Liver (tissue), 9 donors: ENCODE data around the gene KLLN. TPM values are rescaled to one million over a fixed set of nuclear protein-coding genes. Genes with fewer than 3 reads are reported as not detected.
"Not testable (repeated sequence)": the region's sequence is repeated elsewhere in the genome, so short reads cannot be mapped to it uniquely, and the experiment has no call there.

ENCODE experiments used
- DNase-seq: peaks from one replicate; pipeline ENCODE4 v3.0.0-alpha.2; 2017; ENCODE audit warnings: low spot score
- H3K27ac ChIP-seq, 2 donors: one replicate each; pipeline ENCODE4 v1.7.0; 2013; ENCODE audit warnings: inconsistent platforms in 2 of 2, low read length in 2 of 2, control low read depth in 1 of 2, low read depth in 1 of 2, mild to moderate bottlenecking in 1 of 2
- H3K27me3 ChIP-seq, 4 donors: one replicate each; pipeline versions ENCODE4 v1.6.1 to v1.7.0; 2013; ENCODE audit warnings: low read length in 3 of 4, inconsistent platforms in 1 of 4, mild to moderate bottlenecking in 1 of 4, moderate library complexity in 1 of 4; ENCODE audit not compliant: control insufficient read depth in 4 of 4, insufficient read depth in 4 of 4
- H3K36me3 ChIP-seq, 4 donors: one replicate each; pipeline versions ENCODE4 v1.6.1 to v1.7.0; 2013; ENCODE audit warnings: low read length in 3 of 4, mild to moderate bottlenecking in 3 of 4, low read depth in 1 of 4, moderate library complexity in 1 of 4; ENCODE audit not compliant: control insufficient read depth in 4 of 4, insufficient read depth in 3 of 4
- H3K4me1 ChIP-seq, 4 donors: one replicate each; pipeline versions ENCODE4 v1.6.1 to v1.7.0; 2013; ENCODE audit warnings: low read length in 3 of 4, mild to moderate bottlenecking in 3 of 4, moderate library complexity in 1 of 4; ENCODE audit not compliant: control insufficient read depth in 4 of 4, insufficient read depth in 4 of 4
- H3K4me3 ChIP-seq, 3 donors: one replicate each; pipeline versions ENCODE4 v1.6.1 to v1.7.0; 2013; ENCODE audit warnings: low read length in 3 of 3, control low read depth in 1 of 3, low read depth in 1 of 3, mild to moderate bottlenecking in 1 of 3
- H3K9ac ChIP-seq, 2 donors: one replicate each; pipeline ENCODE4 v1.7.0; 2013; ENCODE audit warnings: low read length in 2 of 2, mild to moderate bottlenecking in 2 of 2, moderate library complexity in 2 of 2, control low read depth in 1 of 2, low read depth in 1 of 2
- H3K9me3 ChIP-seq, 4 donors: one replicate each; pipeline versions ENCODE4 v1.6.1 to v1.7.0; 2013; ENCODE audit warnings: low read length in 3 of 4; ENCODE audit not compliant: control insufficient read depth in 4 of 4
- EGR1 ChIP-seq, 2 donors: IDR thresholded peaks; 2 replicates each; pipeline ENCODE4 v1.6.1; 2016 to 2018; ENCODE audit warnings: antibody characterized with exemption in 2 of 2, low read depth in 2 of 2
- FOXA1 ChIP-seq: IDR thresholded peaks from 2 replicates; pipeline ENCODE4 v1.6.1; 2016; ENCODE audit warnings: antibody characterized with exemption
- FOXA2 ChIP-seq: IDR thresholded peaks from 2 replicates; pipeline ENCODE4 v1.6.1; 2016; ENCODE audit warnings: antibody characterized with exemption
- GABPA ChIP-seq, 2 donors: IDR thresholded peaks in 1 of 2; conservative IDR thresholded peaks in 1 of 2; 2 replicates each; pipeline ENCODE4 v1.6.1; 2016; ENCODE audit warnings: antibody characterized with exemption in 2 of 2, mild to moderate bottlenecking in 1 of 2, moderate library complexity in 1 of 2
- HNF4A ChIP-seq, 2 donors: conservative IDR thresholded peaks; 2 replicates each; pipeline ENCODE4 v1.6.1; 2016; ENCODE audit warnings: antibody characterized with exemption in 2 of 2, mild to moderate bottlenecking in 2 of 2
- HNF4G ChIP-seq: IDR thresholded peaks from 2 replicates; pipeline ENCODE4 v1.6.1; 2016; ENCODE audit warnings: antibody characterized with exemption
- JUND ChIP-seq, 2 donors: IDR thresholded peaks; 2 replicates each; pipeline ENCODE4 v1.6.1; 2016; ENCODE audit warnings: antibody characterized with exemption in 2 of 2
- RAD21 ChIP-seq, 2 donors: IDR thresholded peaks; 2 replicates each; pipeline ENCODE4 v1.6.1; 2016; ENCODE audit warnings: antibody characterized with exemption in 2 of 2, mild to moderate bottlenecking in 2 of 2
- RXRA ChIP-seq, 2 donors: IDR thresholded peaks; 2 replicates each; pipeline ENCODE4 v1.6.1; 2017 to 2018; ENCODE audit warnings: antibody characterized with exemption in 2 of 2, mild to moderate bottlenecking in 1 of 2
- YY1 ChIP-seq: IDR thresholded peaks from 2 replicates; pipeline ENCODE4 v1.6.1; 2016; ENCODE audit warnings: antibody characterized with exemption, mild to moderate bottlenecking
- WGBS: extraction: QIAGEN DNeasy Blood & Tissue Kit; methylation state at CpG from one replicate; pipeline ENCODE4 v1.1.7; 2013; 5-methylcytosine and 5-hydroxymethylcytosine counted together
- polyA plus RNA-seq, 2 donors: library from polyadenylated mRNA; stranded (reverse) in 1 of 2; unstranded in 1 of 2; fragments of 200-250 nt in 1 of 2; fragments of >200 nt in 1 of 2; fragmentation: Nextera tagmentation in 1 of 2; extraction: Ambion mirVana in 1 of 2; gene quantifications; one replicate each; pipeline versions ENCODE4 v1.2.1 to v1.2.3, GENCODE V29; 2013 to 2015
- total RNA-seq, 2 donors: library from RNA; depleted of rRNA; stranded (reverse); fragments of >200 nt; gene quantifications; one replicate each; pipeline ENCODE4 v1.2.3, GENCODE V29; 2014
- TF ChIP-seq, protein P1 (sequence below): IDR thresholded peaks from 2 replicates; pipeline ENCODE4 v1.6.1; 2016; ENCODE audit warnings: antibody characterized with exemption, mild to moderate bottlenecking
- TF ChIP-seq, protein P2 (sequence below): fragments of 150-350 bp; IDR thresholded peaks from 2 replicates; pipeline ENCODE4 v1.5.1; 2017; ENCODE audit warnings: improper control_type of control experiment, low read depth, low read length; ENCODE audit not compliant: missing input control
- TF ChIP-seq, protein P3 (sequence below): IDR thresholded peaks from 2 replicates; pipeline ENCODE4 v1.6.1; 2016; ENCODE audit warnings: antibody characterized with exemption
- TF ChIP-seq, protein P4 (sequence below): IDR thresholded peaks from 2 replicates; pipeline ENCODE4 v1.6.1; 2016; ENCODE audit warnings: antibody characterized with exemption
- TF ChIP-seq, protein P5 (sequence below): IDR thresholded peaks from 2 replicates; pipeline ENCODE4 v1.6.1; 2016; ENCODE audit warnings: antibody characterized with exemption
- donor health status: healthy.
- donor health status: healthy.
- donor health status: healthy.
- donor health status: healthy.
- donor health status: healthy.

The KLLN gene
- total and polyA plus RNA-seq, 4 donors, result 0.17 to 0.42 (median 0.24) TPM

DNA sequence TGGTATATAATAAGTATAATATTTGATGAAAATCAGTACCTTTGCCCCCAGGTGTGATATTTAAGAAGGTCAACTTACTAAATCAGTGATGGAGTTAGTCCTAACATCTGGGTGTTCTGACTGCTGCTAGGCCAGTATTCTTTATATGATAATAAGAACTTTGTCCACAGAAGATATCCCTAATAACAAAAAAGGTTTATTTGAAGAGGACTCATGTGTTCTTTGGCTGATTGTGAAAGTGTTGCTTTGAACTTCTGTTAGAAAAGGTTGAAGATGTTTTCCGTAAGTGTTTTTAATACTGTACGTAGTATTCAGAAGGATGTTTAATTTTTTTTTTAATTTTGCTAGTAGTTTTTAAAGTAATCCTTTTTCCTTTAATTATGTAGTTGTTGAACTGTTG, 10.3 kb upstream of the KLLN start:
- WGBS, result 38% methylated on average over 2 of the region's 2 CpGs
- Histone ChIP-seq H3K4me1 (peaks cover 10 to 39% (median 27%) of the 10 kb centered on the region in 4 donors), H3K27me3 (no peaks in the 10 kb centered on the region), H3K9me3 (no peaks in the 10 kb centered on the region), H3K27ac (no peak overlapping the region), H3K36me3 (no peaks in the 10 kb centered on the region), H3K9ac (no peak overlapping the region), H3K4me3 (no peak overlapping the region)
- TF ChIP-seq YY1, result no peak
- TF ChIP-seq HNF4A (conservative IDR thresholded peaks at IDR 0.05), result peak; percentile 17 to 24
- no peak for TF ChIP-seq EGR1 (IDR thresholded peaks at IDR 0.05; ENCODE audit: low read depth in 2 of 2)
- DNase-seq, result no peak

DNA sequence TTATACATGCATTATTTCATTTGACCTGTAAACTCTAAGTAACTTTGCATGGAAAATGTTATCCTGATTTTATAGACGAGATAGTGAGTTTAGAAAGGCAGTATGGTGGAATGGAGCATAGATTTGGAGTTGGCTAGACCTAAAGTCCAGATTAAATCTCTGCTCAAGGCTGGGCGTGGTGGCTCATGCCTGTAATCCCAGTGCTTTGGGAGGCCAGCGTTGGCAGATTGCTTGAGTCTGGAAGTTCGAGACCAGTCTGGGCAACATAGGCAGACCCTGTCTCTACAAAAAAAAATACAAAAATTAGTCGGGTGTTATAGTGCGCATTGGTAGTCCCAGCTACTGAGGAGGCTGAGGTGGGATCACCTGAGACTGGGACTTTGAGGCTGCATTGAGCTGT, 9.5 kb upstream of the KLLN start:
- 96% methylated on average over 6 of the region's 6 CpGs for WGBS
- no peak overlapping the region for H3K27ac ChIP-seq
- TF ChIP-seq, protein P1, sequence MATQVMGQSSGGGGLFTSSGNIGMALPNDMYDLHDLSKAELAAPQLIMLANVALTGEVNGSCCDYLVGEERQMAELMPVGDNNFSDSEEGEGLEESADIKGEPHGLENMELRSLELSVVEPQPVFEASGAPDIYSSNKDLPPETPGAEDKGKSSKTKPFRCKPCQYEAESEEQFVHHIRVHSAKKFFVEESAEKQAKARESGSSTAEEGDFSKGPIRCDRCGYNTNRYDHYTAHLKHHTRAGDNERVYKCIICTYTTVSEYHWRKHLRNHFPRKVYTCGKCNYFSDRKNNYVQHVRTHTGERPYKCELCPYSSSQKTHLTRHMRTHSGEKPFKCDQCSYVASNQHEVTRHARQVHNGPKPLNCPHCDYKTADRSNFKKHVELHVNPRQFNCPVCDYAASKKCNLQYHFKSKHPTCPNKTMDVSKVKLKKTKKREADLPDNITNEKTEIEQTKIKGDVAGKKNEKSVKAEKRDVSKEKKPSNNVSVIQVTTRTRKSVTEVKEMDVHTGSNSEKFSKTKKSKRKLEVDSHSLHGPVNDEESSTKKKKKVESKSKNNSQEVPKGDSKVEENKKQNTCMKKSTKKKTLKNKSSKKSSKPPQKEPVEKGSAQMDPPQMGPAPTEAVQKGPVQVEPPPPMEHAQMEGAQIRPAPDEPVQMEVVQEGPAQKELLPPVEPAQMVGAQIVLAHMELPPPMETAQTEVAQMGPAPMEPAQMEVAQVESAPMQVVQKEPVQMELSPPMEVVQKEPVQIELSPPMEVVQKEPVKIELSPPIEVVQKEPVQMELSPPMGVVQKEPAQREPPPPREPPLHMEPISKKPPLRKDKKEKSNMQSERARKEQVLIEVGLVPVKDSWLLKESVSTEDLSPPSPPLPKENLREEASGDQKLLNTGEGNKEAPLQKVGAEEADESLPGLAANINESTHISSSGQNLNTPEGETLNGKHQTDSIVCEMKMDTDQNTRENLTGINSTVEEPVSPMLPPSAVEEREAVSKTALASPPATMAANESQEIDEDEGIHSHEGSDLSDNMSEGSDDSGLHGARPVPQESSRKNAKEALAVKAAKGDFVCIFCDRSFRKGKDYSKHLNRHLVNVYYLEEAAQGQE, result no peak
- no peak for DNase-seq
- no peaks in the 10 kb centered on the region for H3K27me3 ChIP-seq
- no peak overlapping the region for H3K4me3 ChIP-seq
- no peaks in the 10 kb centered on the region for H3K36me3 ChIP-seq
- H3K9me3 ChIP-seq, result no peaks in the 10 kb centered on the region
- no peak overlapping the region for H3K9ac ChIP-seq
- H3K4me1 ChIP-seq, result peaks cover 10 to 42% (median 28%) of the 10 kb centered on the region in 4 donors

DNA sequence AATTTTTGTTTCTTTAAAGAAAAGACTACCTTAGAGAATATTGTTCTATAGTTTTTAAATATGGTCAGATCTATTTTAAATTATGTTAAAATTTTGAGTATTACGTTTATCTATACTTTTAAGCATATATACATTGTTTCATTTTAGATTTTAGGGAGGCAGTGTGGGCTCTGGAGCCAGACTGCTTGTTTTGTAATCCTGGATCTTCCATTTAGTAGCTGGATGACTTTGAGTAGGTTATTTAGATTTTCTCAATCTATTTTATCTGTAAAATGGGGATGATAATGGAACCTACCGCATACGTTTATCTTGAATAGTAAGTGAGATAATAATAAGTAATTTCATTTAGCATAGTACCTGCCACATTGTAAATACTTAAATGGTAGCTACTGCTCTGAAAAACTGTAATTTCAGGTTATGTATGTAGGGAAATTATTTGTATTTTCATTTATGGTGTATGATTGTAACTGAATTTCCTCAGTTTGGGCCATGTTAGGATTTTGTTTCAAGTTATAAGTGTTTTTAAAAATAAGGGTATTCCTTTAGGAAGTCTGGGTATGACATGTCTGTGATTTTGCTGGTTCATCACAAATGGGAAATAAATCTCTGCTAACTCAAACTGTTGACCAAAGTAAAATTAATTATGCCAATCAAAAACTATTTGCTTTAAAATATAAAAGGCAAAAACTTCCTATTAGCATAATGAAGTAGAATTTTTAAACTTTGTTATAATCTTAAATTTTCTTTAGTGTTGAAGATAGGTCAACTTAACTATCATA, 6.6 kb upstream of the KLLN start:
- DNase-seq, result no peak
- 75% methylated on average over 3 of the region's 3 CpGs for WGBS
- H3K27me3 ChIP-seq, result no peaks in the 10 kb centered on the region
- no peaks in the 10 kb centered on the region for H3K9me3 ChIP-seq
- H3K27ac ChIP-seq, result no peak overlapping the region
- peaks cover 10 to 38% (median 24%) of the 10 kb centered on the region in 4 donors for H3K4me1 ChIP-seq
- H3K9ac ChIP-seq, result no peak overlapping the region
- TF ChIP-seq FOXA1 (no peak), RXRA (IDR thresholded peaks at IDR 0.05) (no peak), HNF4G (no peak), JUND (IDR thresholded peaks at IDR 0.05) (no peak), FOXA2 (no peak), HNF4A (conservative IDR thresholded peaks at IDR 0.05) (no peak), RAD21 (IDR thresholded peaks at IDR 0.05) (no peak), GABPA (IDR thresholded peaks at IDR 0.05 in 1 of 2, conservative IDR thresholded peaks at IDR 0.05 in 1 of 2) (no peak)
- TF ChIP-seq, protein P2, sequence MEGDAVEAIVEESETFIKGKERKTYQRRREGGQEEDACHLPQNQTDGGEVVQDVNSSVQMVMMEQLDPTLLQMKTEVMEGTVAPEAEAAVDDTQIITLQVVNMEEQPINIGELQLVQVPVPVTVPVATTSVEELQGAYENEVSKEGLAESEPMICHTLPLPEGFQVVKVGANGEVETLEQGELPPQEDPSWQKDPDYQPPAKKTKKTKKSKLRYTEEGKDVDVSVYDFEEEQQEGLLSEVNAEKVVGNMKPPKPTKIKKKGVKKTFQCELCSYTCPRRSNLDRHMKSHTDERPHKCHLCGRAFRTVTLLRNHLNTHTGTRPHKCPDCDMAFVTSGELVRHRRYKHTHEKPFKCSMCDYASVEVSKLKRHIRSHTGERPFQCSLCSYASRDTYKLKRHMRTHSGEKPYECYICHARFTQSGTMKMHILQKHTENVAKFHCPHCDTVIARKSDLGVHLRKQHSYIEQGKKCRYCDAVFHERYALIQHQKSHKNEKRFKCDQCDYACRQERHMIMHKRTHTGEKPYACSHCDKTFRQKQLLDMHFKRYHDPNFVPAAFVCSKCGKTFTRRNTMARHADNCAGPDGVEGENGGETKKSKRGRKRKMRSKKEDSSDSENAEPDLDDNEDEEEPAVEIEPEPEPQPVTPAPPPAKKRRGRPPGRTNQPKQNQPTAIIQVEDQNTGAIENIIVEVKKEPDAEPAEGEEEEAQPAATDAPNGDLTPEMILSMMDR, result no peak
- TF ChIP-seq, protein P3, sequence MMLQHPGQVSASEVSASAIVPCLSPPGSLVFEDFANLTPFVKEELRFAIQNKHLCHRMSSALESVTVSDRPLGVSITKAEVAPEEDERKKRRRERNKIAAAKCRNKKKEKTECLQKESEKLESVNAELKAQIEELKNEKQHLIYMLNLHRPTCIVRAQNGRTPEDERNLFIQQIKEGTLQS, result no peak
- TF ChIP-seq, protein P4, sequence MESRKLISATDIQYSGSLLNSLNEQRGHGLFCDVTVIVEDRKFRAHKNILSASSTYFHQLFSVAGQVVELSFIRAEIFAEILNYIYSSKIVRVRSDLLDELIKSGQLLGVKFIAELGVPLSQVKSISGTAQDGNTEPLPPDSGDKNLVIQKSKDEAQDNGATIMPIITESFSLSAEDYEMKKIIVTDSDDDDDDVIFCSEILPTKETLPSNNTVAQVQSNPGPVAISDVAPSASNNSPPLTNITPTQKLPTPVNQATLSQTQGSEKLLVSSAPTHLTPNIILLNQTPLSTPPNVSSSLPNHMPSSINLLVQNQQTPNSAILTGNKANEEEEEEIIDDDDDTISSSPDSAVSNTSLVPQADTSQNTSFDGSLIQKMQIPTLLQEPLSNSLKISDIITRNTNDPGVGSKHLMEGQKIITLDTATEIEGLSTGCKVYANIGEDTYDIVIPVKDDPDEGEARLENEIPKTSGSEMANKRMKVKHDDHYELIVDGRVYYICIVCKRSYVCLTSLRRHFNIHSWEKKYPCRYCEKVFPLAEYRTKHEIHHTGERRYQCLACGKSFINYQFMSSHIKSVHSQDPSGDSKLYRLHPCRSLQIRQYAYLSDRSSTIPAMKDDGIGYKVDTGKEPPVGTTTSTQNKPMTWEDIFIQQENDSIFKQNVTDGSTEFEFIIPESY, result no peak
- TF ChIP-seq, protein P5, sequence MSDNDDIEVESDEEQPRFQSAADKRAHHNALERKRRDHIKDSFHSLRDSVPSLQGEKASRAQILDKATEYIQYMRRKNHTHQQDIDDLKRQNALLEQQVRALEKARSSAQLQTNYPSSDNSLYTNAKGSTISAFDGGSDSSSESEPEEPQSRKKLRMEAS, result no peak
- no peaks in the 10 kb centered on the region for H3K36me3 ChIP-seq
- no peak overlapping the region for H3K4me3 ChIP-seq

DNA sequence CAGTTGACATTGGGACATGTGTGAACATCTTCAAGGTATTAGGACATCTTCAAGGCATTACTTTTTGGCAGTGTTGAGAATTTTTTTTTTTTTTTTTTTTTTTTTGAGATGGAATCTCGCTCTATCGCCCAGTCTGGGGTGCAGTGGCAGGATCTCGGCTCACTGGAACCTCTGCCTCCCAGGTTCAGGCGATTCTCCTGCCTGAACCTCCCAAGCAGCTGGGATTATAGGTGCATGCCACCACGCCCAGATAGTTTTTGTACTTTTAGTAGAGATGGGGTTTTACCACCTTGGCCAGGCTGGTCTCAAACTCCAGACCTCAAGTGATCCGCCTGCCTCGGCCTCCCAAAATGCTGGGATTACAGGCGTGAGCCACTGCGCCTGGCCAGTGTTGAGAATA, 5.8 kb upstream of the KLLN start:
- not testable (repeated sequence) for H3K36me3 ChIP-seq, H3K9me3 ChIP-seq, H3K4me3 ChIP-seq, DNase-seq, H3K27ac ChIP-seq, H3K27me3 ChIP-seq
- WGBS, result 86% methylated on average over 9 of the region's 9 CpGs
- Histone ChIP-seq H3K4me1 (peaks cover 10 to 35% (median 20%) of the 10 kb centered on the region in 4 donors), H3K9ac (peak overlapping the region in 1 of 2 donors; percentile 98)
